Vagina (tissue), 2 donors: ENCODE data around the gene KRT73.

Experiments
- POLR2A ChIP-seq, 2 donors: fragments of 450-650 bp; IDR thresholded peaks; one replicate each; pipeline ENCODE4 v1.6.1; 2017; ENCODE audit warnings: antibody characterized with exemption in 2 of 2, mild to moderate bottlenecking in 2 of 2, moderate library complexity in 2 of 2
- POLR2AphosphoS5 ChIP-seq, 2 donors: sonication (generic); formaldehyde crosslinking; IDR thresholded peaks; one replicate each; pipeline ENCODE4 v1.9.0; 2017; ENCODE audit warnings: antibody characterized with exemption in 2 of 2, mild to moderate bottlenecking in 2 of 2, low read depth in 1 of 2; ENCODE audit not compliant: insufficient read depth in 1 of 2
- TF ChIP-seq, protein P1 (sequence below), 3 experiments: fragments of 450-650 bp in 2 of 3; fragments of 200-600 bp in 1 of 3; sonication (generic) in 1 of 3; IDR thresholded peaks; one replicate each; pipeline ENCODE4 v1.5.1; 2017 to 2019; ENCODE audit warnings: antibody characterized with exemption in 3 of 3, mild to moderate bottlenecking in 2 of 3, moderate library complexity in 2 of 3

DNA sequence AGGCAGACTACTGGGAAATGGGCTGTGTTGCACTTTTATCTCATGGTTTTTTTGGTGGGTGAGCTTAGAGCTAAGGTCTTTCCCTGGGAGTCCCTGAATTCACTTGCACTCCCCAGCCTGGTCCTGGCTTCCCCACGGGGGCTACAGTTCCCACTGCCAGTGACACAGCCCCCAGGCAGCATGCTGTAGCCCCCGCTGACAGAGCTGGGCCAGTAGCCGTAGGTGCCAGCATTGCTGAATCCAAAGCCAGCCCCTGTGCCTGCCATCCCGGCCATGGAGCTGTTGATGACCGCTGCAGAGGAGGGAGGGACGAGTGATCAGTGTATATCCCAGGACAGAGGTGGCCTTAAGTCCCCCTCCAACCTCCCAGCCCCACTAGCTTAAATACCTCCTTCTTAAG lies 10.2 kb downstream of the KRT73 start:
- TF ChIP-seq, protein P1, sequence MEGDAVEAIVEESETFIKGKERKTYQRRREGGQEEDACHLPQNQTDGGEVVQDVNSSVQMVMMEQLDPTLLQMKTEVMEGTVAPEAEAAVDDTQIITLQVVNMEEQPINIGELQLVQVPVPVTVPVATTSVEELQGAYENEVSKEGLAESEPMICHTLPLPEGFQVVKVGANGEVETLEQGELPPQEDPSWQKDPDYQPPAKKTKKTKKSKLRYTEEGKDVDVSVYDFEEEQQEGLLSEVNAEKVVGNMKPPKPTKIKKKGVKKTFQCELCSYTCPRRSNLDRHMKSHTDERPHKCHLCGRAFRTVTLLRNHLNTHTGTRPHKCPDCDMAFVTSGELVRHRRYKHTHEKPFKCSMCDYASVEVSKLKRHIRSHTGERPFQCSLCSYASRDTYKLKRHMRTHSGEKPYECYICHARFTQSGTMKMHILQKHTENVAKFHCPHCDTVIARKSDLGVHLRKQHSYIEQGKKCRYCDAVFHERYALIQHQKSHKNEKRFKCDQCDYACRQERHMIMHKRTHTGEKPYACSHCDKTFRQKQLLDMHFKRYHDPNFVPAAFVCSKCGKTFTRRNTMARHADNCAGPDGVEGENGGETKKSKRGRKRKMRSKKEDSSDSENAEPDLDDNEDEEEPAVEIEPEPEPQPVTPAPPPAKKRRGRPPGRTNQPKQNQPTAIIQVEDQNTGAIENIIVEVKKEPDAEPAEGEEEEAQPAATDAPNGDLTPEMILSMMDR (IDR thresholded peaks at IDR 0.05): no peak
- no peak for TF ChIP-seq POLR2A (IDR thresholded peaks at IDR 0.05)
- no peak for TF ChIP-seq POLR2AphosphoS5 (IDR thresholded peaks at IDR 0.05; ENCODE audit: insufficient read depth in 1 of 2, low read depth in 1 of 2)
